Esophagus squamous epithelium (tissue), 4 donors: ENCODE results near the gene CSMD2.

ENCODE experiments used
- CTCF ChIP-seq, 6 experiments: fragments of 450-650 bp in 4 of 6; fragments of 200-600 bp in 2 of 6; sonication (generic) in 2 of 6; IDR thresholded peaks; one replicate each; pipeline ENCODE4 v1.5.1; 2016 to 2019; ENCODE audit warnings: antibody characterized with exemption in 6 of 6, mild to moderate bottlenecking in 4 of 6, moderate library complexity in 4 of 6
- POLR2A ChIP-seq, 4 donors: fragments of 450-650 bp; IDR thresholded peaks; one replicate each; pipeline ENCODE4 v1.6.1; 2017; ENCODE audit warnings: antibody characterized with exemption in 4 of 4, mild to moderate bottlenecking in 4 of 4, moderate library complexity in 3 of 4

- TF ChIP-seq POLR2A (IDR thresholded peaks at IDR 0.05): no peak
- no peak for TF ChIP-seq CTCF (IDR thresholded peaks at IDR 0.05)
Measured at GRCh38 chr1:33655496-33655895, 509.5 kb downstream of the CSMD2 start.
